WI38 (cell line): ENCODE measurements around the gene TYSND1.
"Not testable (repeated sequence)": the region's sequence is repeated elsewhere in the genome, so short reads cannot be mapped to it uniquely, and the experiment has no call there.

Source experiments
- H3K4me3 ChIP-seq: 2 replicates; pipeline ENCODE4 v1.5.1; 2011; ENCODE audit warnings: low read depth, mild to moderate bottlenecking, control low read depth, low read length
- TF ChIP-seq, protein P1 (sequence below): IDR thresholded peaks from 2 replicates; pipeline ENCODE4 v1.5.1; 2012; ENCODE audit warnings: low read depth, mild to moderate bottlenecking, control low read depth, low read length

Gene TYSND1

DNA sequence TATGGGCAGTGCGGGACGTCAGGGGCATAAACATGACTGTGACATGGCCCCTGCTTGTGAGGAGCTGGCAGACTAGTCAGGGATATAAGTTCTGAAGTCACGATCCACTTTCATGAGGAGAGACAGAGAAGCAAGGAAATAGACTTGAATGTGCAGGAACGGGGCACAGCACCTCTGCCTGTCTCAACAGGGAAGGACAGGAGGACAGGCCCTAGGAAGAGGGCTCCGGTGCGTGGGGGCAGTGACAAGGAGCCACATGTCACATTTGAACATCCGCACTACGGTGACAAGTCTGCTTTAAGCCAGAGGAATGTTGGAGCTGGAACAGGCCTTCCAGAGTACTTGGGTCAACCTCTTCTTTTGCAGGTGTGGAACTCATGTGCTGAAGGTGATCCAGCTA is 43.6 kb upstream of the TYSND1 start:
- TF ChIP-seq, protein P1, sequence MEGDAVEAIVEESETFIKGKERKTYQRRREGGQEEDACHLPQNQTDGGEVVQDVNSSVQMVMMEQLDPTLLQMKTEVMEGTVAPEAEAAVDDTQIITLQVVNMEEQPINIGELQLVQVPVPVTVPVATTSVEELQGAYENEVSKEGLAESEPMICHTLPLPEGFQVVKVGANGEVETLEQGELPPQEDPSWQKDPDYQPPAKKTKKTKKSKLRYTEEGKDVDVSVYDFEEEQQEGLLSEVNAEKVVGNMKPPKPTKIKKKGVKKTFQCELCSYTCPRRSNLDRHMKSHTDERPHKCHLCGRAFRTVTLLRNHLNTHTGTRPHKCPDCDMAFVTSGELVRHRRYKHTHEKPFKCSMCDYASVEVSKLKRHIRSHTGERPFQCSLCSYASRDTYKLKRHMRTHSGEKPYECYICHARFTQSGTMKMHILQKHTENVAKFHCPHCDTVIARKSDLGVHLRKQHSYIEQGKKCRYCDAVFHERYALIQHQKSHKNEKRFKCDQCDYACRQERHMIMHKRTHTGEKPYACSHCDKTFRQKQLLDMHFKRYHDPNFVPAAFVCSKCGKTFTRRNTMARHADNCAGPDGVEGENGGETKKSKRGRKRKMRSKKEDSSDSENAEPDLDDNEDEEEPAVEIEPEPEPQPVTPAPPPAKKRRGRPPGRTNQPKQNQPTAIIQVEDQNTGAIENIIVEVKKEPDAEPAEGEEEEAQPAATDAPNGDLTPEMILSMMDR, result no peak
- H3K4me3 ChIP-seq, result no peak overlapping the region

DNA sequence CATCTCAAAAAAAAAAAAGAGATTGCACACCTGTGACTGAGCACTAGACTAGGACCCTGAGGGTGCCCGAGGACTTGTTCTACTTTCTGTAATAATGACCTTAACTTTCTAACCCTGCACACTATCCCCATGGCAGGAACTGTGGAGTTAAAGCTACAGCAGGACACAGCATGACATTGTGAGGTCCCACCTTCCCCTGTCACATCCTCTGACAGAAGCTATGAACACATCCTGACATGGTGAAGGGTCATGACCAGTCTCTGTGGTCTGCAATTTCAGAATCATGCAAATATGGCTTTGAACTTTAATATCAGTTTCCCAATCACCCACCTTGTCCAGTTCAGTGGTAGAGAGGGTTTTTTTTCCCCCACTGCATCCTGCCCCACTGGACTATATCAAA is 42.3 kb upstream of the TYSND1 start:
- TF ChIP-seq, protein P1, result no peak
- no peak overlapping the region for H3K4me3 ChIP-seq

DNA sequence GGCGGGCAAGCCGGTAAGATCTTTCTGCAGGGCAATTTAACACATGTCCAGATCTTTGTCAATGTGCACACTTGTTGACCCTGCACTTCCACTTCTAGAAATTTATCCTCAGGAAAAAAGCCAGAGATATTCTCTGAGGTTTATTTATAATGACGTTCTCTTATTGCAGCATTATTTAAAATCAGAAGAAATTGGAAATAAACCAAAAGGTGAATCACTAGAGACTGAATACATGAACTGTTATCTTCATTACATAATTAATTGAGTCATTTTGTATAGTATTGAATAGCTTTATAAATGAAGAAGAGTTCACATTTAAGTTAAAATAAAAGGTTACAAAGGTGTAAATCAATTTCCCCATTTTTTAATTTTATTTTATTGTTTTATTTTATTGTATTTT is 40.1 kb upstream of the TYSND1 start:
- TF ChIP-seq, protein P1, result no peak
- no peak overlapping the region for H3K4me3 ChIP-seq

DNA sequence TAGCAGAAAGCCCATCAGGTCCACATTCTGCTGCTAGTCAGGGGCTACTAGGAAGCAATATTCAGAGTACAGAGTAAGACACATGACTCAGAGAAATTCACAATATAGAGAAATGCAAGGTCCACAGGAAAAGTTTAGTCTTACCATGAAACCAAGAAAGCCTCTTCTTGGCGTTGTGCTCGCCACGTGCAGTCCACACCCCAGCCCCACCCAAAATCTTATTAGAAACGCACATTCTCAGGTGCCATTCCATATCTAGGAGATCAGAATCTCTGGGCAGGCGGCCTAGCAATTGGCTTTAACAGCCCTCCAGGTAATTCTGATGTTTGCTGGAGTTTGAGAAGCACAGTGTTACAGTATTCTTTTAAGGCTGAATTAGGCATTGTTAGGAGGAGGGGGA is 39.6 kb upstream of the TYSND1 start:
- TF ChIP-seq, protein P1, result no peak
- H3K4me3 ChIP-seq, result no peak overlapping the region

DNA sequence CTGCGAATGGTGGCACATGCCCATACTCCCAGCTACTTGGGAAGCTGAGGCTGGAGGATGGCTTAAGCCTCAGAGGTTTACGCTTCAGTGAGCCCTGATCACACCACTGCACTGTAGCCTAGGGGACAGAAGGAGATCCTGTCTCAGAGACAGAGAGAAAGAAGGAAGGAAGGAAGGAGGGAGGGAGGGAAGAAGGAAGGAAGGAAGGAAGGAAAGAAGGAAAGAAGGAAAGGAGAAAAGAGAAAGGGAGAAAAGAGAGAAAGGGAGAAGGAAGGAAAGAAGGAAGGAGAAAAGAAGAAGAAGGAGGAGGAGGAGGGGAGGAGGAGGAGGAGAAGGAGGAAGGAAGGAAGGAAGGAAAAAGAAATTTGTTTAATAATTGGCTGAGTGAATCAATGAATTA is 36.8 kb upstream of the TYSND1 start:
- H3K4me3 ChIP-seq, result no peak overlapping the region
- TF ChIP-seq, protein P1, result no peak

DNA sequence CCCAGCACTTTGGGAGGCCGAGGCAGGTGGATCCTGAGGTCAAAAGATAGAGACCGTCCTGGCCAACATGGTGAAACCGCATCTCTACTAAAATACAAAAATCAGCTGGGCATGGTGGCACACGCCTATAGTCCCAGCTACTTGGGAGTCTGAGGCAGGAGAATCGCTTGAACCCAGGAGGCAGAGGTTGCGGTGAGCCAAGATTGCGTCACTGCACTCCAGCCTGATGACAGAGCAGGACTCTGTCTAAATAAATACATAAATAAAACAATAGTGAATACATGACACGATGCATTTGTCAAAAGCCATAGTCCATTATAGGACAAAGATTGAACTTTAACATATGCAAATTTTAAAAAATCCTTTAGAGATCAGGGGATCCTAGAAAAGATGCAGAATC is 32.7 kb upstream of the TYSND1 start:
- H3K4me3 ChIP-seq, result not testable (repeated sequence)

DNA sequence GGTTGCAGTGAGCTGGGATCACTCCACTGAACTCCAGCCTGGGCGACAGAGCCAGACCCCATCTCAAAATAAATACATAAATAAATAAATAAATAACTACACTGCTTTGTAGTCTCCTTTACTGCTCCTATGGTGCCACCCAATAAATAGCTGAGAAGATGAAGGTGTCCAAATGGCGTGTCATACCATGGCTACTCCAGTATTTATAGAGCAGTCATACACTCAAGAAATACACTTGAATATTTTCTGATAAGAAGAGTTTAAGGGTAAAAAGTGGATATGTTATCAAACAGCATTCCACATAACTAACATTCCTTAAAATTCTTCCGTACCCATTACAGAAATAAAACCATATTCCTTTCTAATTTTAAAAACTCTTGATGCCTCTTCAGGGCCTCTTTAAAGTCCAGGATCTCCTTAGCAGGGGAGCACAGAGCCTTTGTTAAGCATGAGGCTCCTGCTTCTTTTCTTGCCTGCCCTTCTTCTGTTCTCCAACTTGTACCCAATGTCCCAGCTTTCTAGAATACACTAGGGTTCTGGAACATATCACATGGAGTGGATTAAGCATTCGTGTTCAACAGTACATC is 31.7 kb upstream of the TYSND1 start:
- TF ChIP-seq, protein P1, result no peak
- no peak overlapping the region for H3K4me3 ChIP-seq

DNA sequence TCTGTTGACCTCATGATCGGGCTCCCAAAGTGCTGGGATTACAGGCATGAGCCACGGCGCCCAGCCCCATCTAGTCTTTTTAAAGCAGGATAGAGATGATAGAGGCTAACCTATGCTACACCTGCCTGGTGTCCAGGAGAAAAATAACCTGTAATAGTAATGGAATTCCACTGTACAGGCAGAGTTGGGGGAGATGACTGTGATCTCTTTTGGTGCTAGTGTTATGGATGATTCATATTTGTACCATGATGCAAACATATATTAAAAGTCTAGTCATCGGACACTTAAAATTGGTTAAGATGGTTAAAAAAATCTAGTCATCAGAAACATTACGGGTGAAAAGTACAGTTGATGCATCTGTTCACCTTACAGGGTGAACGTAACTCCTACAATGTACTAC is 29.9 kb upstream of the TYSND1 start:
- no peak overlapping the region for H3K4me3 ChIP-seq
- TF ChIP-seq, protein P1, result no peak
